GM23338 (cell line): ENCODE results near the gene RGS7. TPM values are rescaled to one million over a fixed set of nuclear protein-coding genes. Genes with fewer than 3 reads are reported as not detected.

Experiments used
- ATAC-seq: fragments of 200-7000 bp; cut with Tn5 transposase; 3 replicates; pipeline ENCODE4 v1.9.1; 2020
- DNase-seq: peaks from one replicate; pipeline ENCODE4 v3.0.0-alpha.2; 2015; ENCODE audit warnings: low spot score
- H2AFZ ChIP-seq: fragments of 200-600 bp; sonication (generic); 2 replicates; pipeline ENCODE4 v1.8.0; 2016; ENCODE audit warnings: antibody characterized with exemption, mild to moderate bottlenecking, moderate library complexity
- H3F3A ChIP-seq: fragments of 200-600 bp; sonication (generic); replicated peaks from 2 replicates; pipeline ENCODE4 v1.8.0; 2017; ENCODE audit warnings: antibody characterized with exemption, mixed run types, low read depth
- H3K27ac ChIP-seq: fragments of 200-600 bp; sonication (generic); 2 replicates; pipeline ENCODE4 v1.6.1; 2016; ENCODE audit warnings: low read depth
- H3K27me3 ChIP-seq: fragments of 200-600 bp; sonication (generic); 2 replicates; pipeline ENCODE4 v1.8.0; 2016; ENCODE audit warnings: mild to moderate bottlenecking, mixed run types, moderate library complexity; ENCODE audit not compliant: insufficient read depth
- H3K36me3 ChIP-seq: fragments of 200-600 bp; sonication (generic); 2 replicates; pipeline ENCODE4 v1.8.0; 2016; ENCODE audit warnings: mild to moderate bottlenecking; ENCODE audit not compliant: insufficient read depth
- H3K4me1 ChIP-seq: fragments of 200-600 bp; sonication (generic); 2 replicates; pipeline ENCODE4 v1.8.0; 2016; ENCODE audit warnings: mild to moderate bottlenecking, moderate library complexity; ENCODE audit not compliant: insufficient read depth
- H3K4me2 ChIP-seq: fragments of 200-600 bp; sonication (generic); 2 replicates; pipeline ENCODE4 v1.7.1; 2017; ENCODE audit warnings: mixed run types
- H3K4me3 ChIP-seq: fragments of 200-600 bp; sonication (generic); 2 replicates; pipeline ENCODE4 v1.6.1; 2016; ENCODE audit warnings: mixed run types
- H3K79me2 ChIP-seq: fragments of 200-600 bp; sonication (generic); replicated peaks from 2 replicates; pipeline ENCODE4 v1.8.0; 2017; ENCODE audit warnings: mild to moderate bottlenecking; ENCODE audit not compliant: insufficient read depth
- H3K9me2 ChIP-seq: fragments of 200-600 bp; sonication (generic); 2 replicates; pipeline ENCODE4 v1.8.0; 2017; ENCODE audit not compliant: insufficient read depth
- H4K20me1 ChIP-seq: fragments of 200-600 bp; sonication (generic); replicated peaks from 2 replicates; pipeline ENCODE4 v1.8.0; 2017; ENCODE audit warnings: mild to moderate bottlenecking; ENCODE audit not compliant: insufficient read depth
- H3K27ac Mint-ChIP-seq: 2 replicates; pipeline ENCODE4 v1.8.0; 2020; ENCODE audit warnings: inconsistent platforms, mild to moderate bottlenecking, moderate library complexity, mixed read lengths
- H3K27me3 Mint-ChIP-seq: 3 replicates; pipeline ENCODE4 v1.8.0; 2022; ENCODE audit warnings: low read depth, mild to moderate bottlenecking, moderate library complexity, mixed read lengths, inconsistent platforms; ENCODE audit not compliant: insufficient read depth, poor library complexity
- H3K36me3 Mint-ChIP-seq: 3 replicates; pipeline ENCODE4 v1.8.0; 2021; ENCODE audit warnings: low read depth, mild to moderate bottlenecking, inconsistent platforms, moderate library complexity, mixed read lengths
- H3K4me1 Mint-ChIP-seq: 3 replicates; pipeline ENCODE4 v1.8.0; 2020; ENCODE audit warnings: mild to moderate bottlenecking, inconsistent platforms, mixed read lengths
- H3K4me3 Mint-ChIP-seq: 3 replicates; pipeline ENCODE4 v1.8.0; 2021; ENCODE audit warnings: moderate library complexity, mild to moderate bottlenecking, inconsistent platforms, mixed read lengths
- H3K9me3 Mint-ChIP-seq: 3 replicates; pipeline ENCODE4 v1.8.0; 2020; ENCODE audit warnings: moderate library complexity, mild to moderate bottlenecking, inconsistent platforms, mixed read lengths
- CREB1 ChIP-seq: fragments of 250-450 bp; sonication (Bioruptor Pico); IDR thresholded peaks from 2 replicates; pipeline ENCODE4 v1.5.0; 2020; ENCODE audit warnings: low read depth, mild to moderate bottlenecking, moderate library complexity
- EZH2 ChIP-seq: fragments of 200-600 bp; sonication (generic); IDR thresholded peaks from one replicate; pipeline ENCODE4 v1.8.0; 2017; ENCODE audit warnings: antibody characterized with exemption, mild to moderate bottlenecking, low read depth; ENCODE audit not compliant: unreplicated experiment
- EZH2phosphoT487 ChIP-seq: fragments of 200-600 bp; sonication (generic); IDR thresholded peaks from one replicate; pipeline ENCODE4 v1.8.1; 2018; ENCODE audit warnings: antibody characterized with exemption; ENCODE audit not compliant: unreplicated experiment
- JUNB ChIP-seq: IDR thresholded peaks from one replicate; pipeline ENCODE4 v1.6.1; 2016; ENCODE audit warnings: antibody characterized with exemption; ENCODE audit not compliant: unreplicated experiment
- NANOG ChIP-seq: IDR thresholded peaks from 2 replicates; pipeline ENCODE4 v1.6.1; 2016; ENCODE audit warnings: antibody characterized with exemption, borderline replicate concordance
- POLR2AphosphoS5 ChIP-seq: IDR thresholded peaks from 2 replicates; pipeline ENCODE4 v1.6.1; 2016; ENCODE audit warnings: antibody characterized with exemption, low read depth
- REST ChIP-seq: IDR thresholded peaks from one replicate; pipeline ENCODE4 v1.6.1; 2018; ENCODE audit warnings: antibody characterized with exemption; ENCODE audit not compliant: unreplicated experiment
- STAT1 ChIP-seq: IDR thresholded peaks from one replicate; pipeline ENCODE4 v1.6.1; 2016; ENCODE audit warnings: antibody characterized with exemption; ENCODE audit not compliant: unreplicated experiment
- ZNF114 ChIP-seq: fragments of 250-450 bp; sonication (Bioruptor Pico); IDR thresholded peaks from 2 replicates; pipeline ENCODE4 v1.5.0; 2020; ENCODE audit warnings: mild to moderate bottlenecking, moderate library complexity
- ZNF331 ChIP-seq: fragments of 250-450 bp; sonication (Bioruptor Pico); IDR thresholded peaks from 2 replicates; pipeline ENCODE4 v1.5.0; 2020; ENCODE audit warnings: low read depth, mild to moderate bottlenecking, moderate library complexity
- ZNF462 ChIP-seq: fragments of 250-450 bp; sonication (Bioruptor Pico); IDR thresholded peaks from 2 replicates; pipeline ENCODE4 v1.5.0; 2020; ENCODE audit warnings: mild to moderate bottlenecking, moderate library complexity
- polyA plus RNA-seq: library from polyadenylated mRNA; unstranded; fragments of >200 nt; fragmentation: Nextera tagmentation; extraction: Ambion mirVana; gene quantifications from 2 replicates; pipeline ENCODE4 v1.2.1, GENCODE V29; 2016
- total RNA-seq: library from RNA; depleted of rRNA; stranded (reverse); fragments of >200 nt; shearing (Covaris generic); gene quantifications from 2 replicates; pipeline ENCODE4 v1.2.3, GENCODE V29; 2014
- TF ChIP-seq, protein P1 (sequence below): IDR thresholded peaks from 2 replicates; pipeline ENCODE4 v1.6.1; 2016; ENCODE audit warnings: antibody characterized with exemption
- TF ChIP-seq, protein P2 (sequence below), 2 experiments: fragments of 200-600 bp in 1 of 2; sonication (generic) in 1 of 2; conservative IDR thresholded peaks; 2 replicates each; pipeline versions ENCODE4 v1.5.1 to v1.6.1; 2016 to 2017; ENCODE audit warnings: antibody characterized with exemption in 2 of 2, low read depth in 2 of 2, mild to moderate bottlenecking in 2 of 2, moderate library complexity in 1 of 2

RGS7 gene
- total and polyA plus RNA-seq, 2 experiments from 2014 or later: 2.0 to 2.2 TPM

GRCh38 chr1:241139047-241139446 is 218.0 kb downstream of the RGS7 start:
- Histone ChIP-seq H3K79me2 (no peaks in the 10 kb centered on the region), H2AFZ (no peak overlapping the region), H3K27ac (no peak overlapping the region), H3K9me2 (peaks cover 15% of the 10 kb centered on the region; the same call in 1 of the 2 replicates), H3K4me3 (no peak overlapping the region), H3K4me1 (no peaks in the 10 kb centered on the region; the same call in 1 of the 2 replicates), H3K4me2 (no peak overlapping the region), H3K27me3 (no peaks in the 10 kb centered on the region), H3K36me3 (peaks cover 9% of the 10 kb centered on the region; the same call in 1 of the 2 replicates), H4K20me1 (no peaks in the 10 kb centered on the region), H3F3A (no peaks in the 10 kb centered on the region)
- Mint-ChIP-seq H3K4me1 (peaks cover 6% of the 10 kb centered on the region; the same call in 2 of the 3 replicates), H3K27me3 (peaks cover 4% of the 10 kb centered on the region), H3K9me3 (peaks cover 27% of the 10 kb centered on the region), H3K27ac (no peak overlapping the region), H3K36me3 (peaks cover 29% of the 10 kb centered on the region), H3K4me3 (no peak overlapping the region)
- no peak for ATAC-seq
- no peak for DNase-seq
- no peak for TF ChIP-seq REST
- no peak for TF ChIP-seq CREB1
- TF ChIP-seq JUNB: no peak
- no peak for TF ChIP-seq EZH2phosphoT487
- no peak for TF ChIP-seq ZNF331 (CRISPR knock-in tag)
- TF ChIP-seq, protein P1, sequence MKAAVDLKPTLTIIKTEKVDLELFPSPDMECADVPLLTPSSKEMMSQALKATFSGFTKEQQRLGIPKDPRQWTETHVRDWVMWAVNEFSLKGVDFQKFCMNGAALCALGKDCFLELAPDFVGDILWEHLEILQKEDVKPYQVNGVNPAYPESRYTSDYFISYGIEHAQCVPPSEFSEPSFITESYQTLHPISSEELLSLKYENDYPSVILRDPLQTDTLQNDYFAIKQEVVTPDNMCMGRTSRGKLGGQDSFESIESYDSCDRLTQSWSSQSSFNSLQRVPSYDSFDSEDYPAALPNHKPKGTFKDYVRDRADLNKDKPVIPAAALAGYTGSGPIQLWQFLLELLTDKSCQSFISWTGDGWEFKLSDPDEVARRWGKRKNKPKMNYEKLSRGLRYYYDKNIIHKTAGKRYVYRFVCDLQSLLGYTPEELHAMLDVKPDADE: no peak
- no peak for TF ChIP-seq ZNF462 (CRISPR knock-in tag)
- no peak for TF ChIP-seq ZNF114 (CRISPR knock-in tag)
- no peak for TF ChIP-seq NANOG
- TF ChIP-seq, protein P2, sequence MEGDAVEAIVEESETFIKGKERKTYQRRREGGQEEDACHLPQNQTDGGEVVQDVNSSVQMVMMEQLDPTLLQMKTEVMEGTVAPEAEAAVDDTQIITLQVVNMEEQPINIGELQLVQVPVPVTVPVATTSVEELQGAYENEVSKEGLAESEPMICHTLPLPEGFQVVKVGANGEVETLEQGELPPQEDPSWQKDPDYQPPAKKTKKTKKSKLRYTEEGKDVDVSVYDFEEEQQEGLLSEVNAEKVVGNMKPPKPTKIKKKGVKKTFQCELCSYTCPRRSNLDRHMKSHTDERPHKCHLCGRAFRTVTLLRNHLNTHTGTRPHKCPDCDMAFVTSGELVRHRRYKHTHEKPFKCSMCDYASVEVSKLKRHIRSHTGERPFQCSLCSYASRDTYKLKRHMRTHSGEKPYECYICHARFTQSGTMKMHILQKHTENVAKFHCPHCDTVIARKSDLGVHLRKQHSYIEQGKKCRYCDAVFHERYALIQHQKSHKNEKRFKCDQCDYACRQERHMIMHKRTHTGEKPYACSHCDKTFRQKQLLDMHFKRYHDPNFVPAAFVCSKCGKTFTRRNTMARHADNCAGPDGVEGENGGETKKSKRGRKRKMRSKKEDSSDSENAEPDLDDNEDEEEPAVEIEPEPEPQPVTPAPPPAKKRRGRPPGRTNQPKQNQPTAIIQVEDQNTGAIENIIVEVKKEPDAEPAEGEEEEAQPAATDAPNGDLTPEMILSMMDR (conservative IDR thresholded peaks at IDR 0.05; ENCODE audit: low read depth in 2 of 2): no peak
- TF ChIP-seq EZH2: no peak
- no peak for TF ChIP-seq POLR2AphosphoS5
- TF ChIP-seq STAT1: no peak
